GM18511 (cell line): ENCODE data around the gene TMOD2.

Experiments used
- ATAC-seq: cut with Tn5 transposase; IDR thresholded peaks from one replicate; pipeline ENCODE4 v1.9.1; 2021; ENCODE audit warnings: mild to moderate bottlenecking, moderate library complexity; ENCODE audit not compliant: unreplicated experiment

Gene TMOD2

DNA sequence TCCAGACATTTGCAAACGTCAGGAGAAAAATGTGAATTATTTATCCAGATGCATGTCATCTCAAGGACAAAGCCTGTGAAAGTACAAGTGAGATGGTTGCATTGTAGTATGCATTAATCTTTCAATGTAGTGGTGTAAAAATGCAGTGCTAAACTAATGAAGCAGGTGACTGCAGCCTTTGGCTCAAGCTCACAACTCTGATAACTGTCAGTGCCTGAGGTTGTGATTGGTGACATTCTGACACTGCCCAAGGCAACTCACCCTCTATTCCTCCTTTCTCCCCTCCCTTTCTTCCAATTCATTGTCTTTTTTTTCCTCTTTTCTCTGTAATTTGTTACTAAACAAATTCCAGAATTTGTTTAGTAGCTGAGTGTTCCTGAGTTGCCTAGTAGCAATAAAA lies 58.1 kb downstream of the TMOD2 start:
- no peak for ATAC-seq

GRCh38 chr15:51812598-51812997 lies 61.2 kb downstream of the TMOD2 start:
- no peak for ATAC-seq

GRCh38 chr15:51814606-51815005 lies 63.2 kb downstream of the TMOD2 start:
- ATAC-seq, result no peak

DNA sequence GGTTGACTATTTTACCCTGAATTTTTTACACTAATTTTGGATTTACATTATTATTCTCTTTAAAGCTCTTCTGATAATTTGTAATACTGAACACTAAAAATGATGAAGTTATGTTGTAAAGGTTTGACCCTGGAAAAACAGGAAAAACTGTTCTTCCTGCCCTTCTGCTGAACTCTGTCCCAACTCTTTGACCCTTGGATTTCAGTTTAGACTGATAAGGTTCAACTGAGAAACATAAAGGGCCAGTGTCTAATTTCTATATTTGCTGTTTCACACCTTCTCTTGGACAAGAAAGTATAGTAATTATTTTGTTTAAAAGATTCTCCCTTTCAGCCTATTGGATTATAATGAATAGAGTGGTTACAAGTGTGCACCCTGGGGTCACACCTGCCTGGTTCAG lies 65.2 kb downstream of the TMOD2 start:
- ATAC-seq, result no peak

DNA sequence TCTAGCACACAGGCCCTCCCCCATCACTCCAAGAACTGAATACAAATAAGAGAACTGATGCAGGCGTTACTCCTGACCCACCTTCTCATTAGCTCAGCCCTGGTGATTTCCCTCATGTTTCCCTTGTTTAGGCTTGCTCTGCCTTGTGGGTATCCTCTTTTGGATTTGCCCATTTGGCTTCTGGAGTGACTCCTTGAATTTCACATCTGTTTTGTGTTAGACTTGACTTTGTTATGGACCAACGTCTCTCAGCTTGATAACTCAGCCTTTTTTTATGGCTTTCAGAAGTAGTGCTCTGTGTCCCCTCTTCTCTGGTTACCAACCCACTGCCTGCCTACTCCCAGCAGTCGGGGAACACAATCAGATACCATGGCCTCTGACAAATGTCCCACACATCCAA lies 66.8 kb downstream of the TMOD2 start:
- no peak for ATAC-seq

DNA sequence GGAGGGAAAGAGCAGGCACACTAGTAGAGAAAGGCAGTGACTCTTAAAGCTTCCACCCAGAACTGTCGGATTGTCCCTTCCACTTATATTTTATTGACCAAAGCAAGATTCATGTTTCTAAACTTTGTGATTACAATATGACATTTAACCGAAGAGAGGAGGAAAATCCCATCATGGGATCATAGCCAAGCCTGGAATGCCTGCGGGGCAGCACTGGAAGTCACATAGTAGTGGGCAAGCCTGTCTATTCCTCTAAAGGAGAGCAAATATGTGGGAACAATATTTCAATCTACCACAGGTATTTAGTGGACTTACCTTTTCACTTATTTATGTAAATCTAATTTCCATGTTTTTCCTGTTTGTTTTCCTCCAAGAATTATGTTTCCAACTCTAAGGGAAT lies 74.3 kb downstream of the TMOD2 start:
- ATAC-seq, result no peak

DNA sequence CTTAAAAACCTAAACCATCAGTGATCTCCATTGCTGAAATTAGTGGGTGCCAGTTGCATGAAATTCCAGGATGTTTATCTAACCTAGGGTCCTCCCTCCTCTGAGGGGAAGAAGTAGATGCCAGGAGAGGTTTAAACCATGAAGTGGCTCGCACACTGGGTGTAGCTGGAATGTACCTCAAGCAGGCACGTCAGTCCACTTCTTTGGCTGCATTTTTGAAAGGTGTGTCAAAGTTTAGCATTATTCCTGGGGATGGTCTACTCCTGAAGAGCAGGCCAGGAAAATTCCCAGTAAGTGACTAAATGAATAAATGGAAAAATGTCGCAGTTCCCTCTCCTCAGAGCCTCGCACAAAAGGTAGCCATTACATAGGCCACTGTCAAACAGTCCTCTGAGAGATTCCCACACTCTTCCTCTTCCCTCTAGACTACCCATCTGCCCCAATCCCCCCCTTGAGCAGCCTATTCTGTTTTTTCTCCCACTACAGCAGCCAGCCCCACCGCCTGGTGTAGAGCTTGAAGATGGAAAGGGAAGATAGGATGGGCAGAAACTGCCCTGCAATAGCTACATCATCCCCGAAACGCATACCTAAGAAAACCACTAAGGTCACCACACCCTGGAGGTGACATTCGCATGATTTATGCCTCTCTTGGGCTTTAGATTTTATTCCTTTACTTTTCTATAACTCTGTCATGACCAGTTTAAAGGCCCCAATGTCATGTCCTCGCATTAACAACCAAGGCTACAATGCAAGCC lies 77.4 kb downstream of the TMOD2 start:
- no peak for ATAC-seq

GRCh38 chr15:51829376-51830275 lies 78.2 kb downstream of the TMOD2 start, which contains the start of gene TMOD3:
TMOD3 (plus strand) TSS chr15:51829653; CDS start chr15:51862885, 33,232 bp downstream.
- ATAC-seq, result peak; percentile 86

DNA sequence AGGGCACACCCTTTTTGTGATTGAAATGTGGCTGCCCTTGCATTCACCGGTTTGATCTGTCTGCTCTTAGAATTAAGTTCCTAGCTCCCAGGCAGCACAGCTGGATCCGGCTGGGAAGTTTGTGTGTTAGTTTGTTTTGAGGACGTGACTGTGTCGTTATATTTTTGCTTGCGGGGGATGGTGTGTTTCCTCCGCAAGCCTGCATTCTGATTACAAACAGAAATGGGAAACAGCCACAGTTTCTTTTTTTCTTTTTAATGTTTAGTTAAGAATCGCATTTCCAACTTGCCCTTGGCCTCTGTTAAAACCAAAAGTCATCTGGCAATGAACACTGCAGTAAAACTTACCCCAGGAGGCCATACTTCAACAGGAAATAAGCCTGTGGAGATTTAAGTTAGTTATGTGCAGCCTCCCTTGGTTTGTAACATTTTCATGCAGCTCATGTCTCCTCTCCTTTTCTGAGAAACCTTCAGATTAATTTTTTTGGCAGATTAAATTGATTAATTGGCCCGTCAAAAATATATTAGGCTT lies 78.9 kb downstream of the TMOD2 start:
- ATAC-seq, result peak; percentile 22

- no peak for ATAC-seq
These were observed 82.4 kb downstream of the TMOD2 start for GRCh38 chr15:51833772-51834171.

DNA sequence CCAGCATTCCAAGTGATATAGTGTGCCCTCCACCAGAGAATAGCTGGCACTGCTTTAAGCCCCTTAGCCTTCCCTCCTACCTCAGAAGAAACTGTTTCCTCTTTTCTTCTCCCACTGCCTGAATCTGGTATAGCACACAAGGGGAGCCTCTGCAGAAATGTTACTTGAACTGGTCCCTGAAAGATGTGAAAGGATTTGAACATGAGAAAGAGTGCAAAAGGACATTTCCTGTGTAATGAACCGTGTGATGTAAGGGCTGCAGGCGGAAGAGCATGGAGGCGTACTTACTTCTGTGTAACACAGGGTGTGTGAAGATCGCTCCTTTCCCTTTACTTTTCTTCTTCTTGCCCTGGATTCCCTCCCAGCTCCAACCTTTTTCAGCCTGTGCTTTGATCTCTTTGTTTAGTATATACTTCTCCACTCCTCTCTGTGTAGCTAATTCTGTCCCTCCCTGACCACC lies 86.4 kb downstream of the TMOD2 start:
- ATAC-seq, result peak; percentile 67

- no peak for ATAC-seq
These were observed 86.9 kb downstream of the TMOD2 start for GRCh38 chr15:51838270-51838669.

GRCh38 chr15:51840692-51841091 lies 89.3 kb downstream of the TMOD2 start:
- no peak for ATAC-seq

DNA sequence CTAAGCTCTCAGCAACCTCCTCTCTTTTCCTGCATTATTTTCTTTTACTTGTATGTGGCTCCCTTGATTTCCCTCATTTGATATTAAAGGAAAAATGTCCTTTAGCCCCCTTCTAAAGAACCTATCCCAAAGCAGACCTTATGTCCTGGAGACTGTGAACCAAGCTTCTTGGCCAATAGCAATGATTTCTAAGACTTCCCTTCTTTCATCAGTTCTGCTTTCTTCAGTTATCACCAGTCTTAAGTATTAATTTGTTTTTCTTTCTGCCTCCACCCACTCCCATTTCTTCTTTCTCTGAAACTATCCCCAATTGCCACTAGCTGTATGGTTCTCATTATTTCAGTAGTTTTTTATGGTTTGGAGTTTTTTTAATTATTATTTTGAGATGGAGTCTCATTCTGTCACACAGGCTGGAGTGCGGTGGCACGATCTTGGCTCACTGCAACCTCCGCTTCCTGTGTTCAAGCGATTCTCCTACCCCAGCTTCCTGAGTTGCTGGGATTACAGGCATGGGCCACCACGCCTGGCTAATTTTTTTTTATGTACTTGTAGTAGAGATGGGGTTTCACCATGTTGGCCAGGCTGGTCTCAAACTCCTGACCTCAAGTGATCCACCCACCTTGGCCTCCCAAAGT lies 90.1 kb downstream of the TMOD2 start:
- no peak for ATAC-seq

DNA sequence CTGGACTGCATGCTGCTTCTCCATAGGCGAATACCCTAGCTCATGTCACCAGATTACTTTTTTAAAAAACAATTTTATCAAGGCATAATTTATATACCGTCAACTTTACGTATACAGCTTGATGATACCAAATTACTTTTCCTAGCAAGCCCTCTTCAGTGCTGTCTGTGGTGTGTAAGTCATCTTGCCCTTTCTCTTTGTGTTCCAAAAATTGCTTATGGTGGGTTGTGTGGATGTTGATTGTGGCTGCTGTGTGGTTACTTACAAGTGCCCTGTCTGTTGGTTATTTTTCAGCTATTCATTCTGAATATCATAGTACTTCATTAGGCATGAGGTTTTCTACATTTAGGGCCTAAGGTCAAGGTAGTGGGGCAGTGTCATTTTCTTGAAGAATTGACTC lies 90.9 kb downstream of the TMOD2 start:
- ATAC-seq, result no peak

DNA sequence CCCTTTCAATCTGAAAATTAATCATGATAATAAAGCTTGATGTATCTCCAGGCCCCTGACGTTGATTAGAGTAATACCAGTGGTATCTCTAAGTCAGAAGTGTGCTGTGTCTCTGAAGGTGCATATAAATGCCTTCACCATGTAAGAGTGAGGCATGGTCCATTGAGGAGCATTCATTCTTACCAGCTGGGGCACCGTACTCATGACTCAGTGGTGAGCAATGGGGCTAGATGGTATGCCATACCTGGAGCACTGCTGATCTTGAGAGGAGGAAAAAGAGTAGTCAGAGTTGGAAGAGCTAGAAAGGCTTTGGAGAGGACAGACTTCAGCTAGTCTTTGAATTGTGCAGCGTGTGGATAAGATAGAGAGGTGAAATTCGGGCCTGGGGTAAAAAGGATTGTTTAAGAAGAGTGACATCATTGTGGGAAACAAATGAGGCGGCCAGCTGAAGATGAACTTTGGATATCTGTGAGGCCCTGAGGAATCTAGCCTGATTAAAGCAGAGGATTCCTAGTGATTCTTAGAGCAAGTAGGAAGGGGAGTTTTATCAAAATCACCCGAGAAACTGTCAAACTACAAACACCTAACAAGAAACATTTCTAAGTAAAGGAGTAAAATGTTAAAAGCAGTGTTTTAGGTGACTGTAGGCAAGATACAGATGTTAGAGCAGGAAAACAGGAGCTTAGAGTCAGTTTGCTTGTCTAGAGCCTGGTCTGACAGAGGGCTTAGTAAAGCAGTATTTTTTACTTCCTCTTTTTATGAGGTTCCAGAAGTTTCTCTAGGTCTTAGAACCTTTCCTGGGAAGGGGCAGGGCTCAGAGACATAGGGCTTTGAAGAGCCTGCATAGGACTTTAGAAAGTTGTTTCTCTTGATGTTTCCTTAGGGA lies 91.7 kb downstream of the TMOD2 start:
- peak; percentile 58 for ATAC-seq

DNA sequence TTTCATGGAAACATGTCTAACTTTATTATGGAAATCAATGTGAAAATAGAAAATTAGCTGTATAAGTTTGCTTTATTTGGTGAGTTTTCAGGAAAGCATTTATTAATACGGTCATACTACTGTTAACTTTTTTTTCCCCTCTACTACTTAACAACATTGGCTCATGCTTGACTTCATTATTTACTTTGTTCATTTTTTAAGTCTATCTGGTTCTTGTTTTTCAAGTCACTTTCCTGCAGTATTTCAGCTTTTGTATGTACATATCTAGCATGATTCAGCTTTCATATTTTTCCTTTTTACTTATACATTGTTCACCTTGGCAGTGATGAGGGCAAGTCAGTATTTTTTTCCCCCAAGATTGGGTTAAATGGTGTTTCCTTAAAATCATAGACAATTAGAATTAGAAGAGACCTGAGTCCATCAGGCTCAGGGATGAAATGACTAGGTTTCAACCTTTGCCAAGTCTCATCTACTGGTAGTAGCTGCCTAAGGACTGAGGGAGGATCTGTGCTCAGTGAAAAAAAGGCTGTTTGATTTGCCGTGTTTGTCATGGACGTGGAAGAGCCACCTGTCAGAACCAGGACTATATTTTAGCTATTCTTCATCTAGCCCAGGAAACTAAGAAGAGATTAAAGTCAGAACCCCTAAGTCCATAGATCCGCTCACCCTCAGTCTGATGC lies 93.5 kb downstream of the TMOD2 start:
- ATAC-seq, result no peak

GRCh38 chr15:51846066-51846462 lies 94.7 kb downstream of the TMOD2 start:
- no peak for ATAC-seq

GRCh38 chr15:51846463-51847230 lies 95.2 kb downstream of the TMOD2 start:
- ATAC-seq, result no peak
